Colonic mucosa (tissue), 4 donors: ENCODE data around the gene LYRM2. TPM values are rescaled to one million over a fixed set of nuclear protein-coding genes. Genes with fewer than 3 reads are reported as not detected.
A peak's percentile ranks its signal among the peaks of the same experiment; 100 is the strongest.

Experiments
- DNase-seq: peaks from one replicate; pipeline ENCODE4 v3.0.0-alpha.2; 2020
- H3K27ac ChIP-seq: fragments of 200-600 bp; one replicate; pipeline ENCODE4 v1.8.0; 2021
- H3K27me3 ChIP-seq: fragments of 200-600 bp; one replicate; pipeline ENCODE4 v1.8.0; 2021
- H3K36me3 ChIP-seq: fragments of 200-600 bp; one replicate; pipeline ENCODE4 v1.8.0; 2021
- H3K4me1 ChIP-seq: fragments of 200-600 bp; one replicate; pipeline ENCODE4 v1.8.0; 2021; ENCODE audit warnings: mild to moderate bottlenecking
- H3K4me3 ChIP-seq: fragments of 200-600 bp; one replicate; pipeline ENCODE4 v1.8.0; 2021
- H3K9ac ChIP-seq, 2 donors: one replicate each; pipeline ENCODE4 v1.7.0; 2013; ENCODE audit warnings: control low read depth in 2 of 2, low read depth in 2 of 2, low read length in 2 of 2
- H3K9me3 ChIP-seq: fragments of 200-600 bp; one replicate; pipeline ENCODE4 v1.8.0; 2021
- intact Hi-C: fragments of 100-400 bp; cut with DNase I; formaldehyde crosslinking; loops from one replicate; pipeline ENCODE4 v1.14.1; 2022
- total RNA-seq, 2 donors: library from RNA; stranded (reverse); fragmentation: NEBNext Ultra II Directional in 1 of 2; extraction: Animal tissue kit (Norgen Biotek cat#: 25700) in 1 of 2; gene quantifications; one replicate each; pipeline ENCODE4 v1.2.1, GENCODE V29; 2021
- TF ChIP-seq, protein P1 (sequence below): fragments of 200-600 bp; IDR thresholded peaks from one replicate; pipeline ENCODE4 v1.8.0; 2022; ENCODE audit warnings: antibody characterized with exemption, mild to moderate bottlenecking
- donor health status: healthy.
- donor health status: DM: no; HTN: no; CAD: no.
- donor health status: DM: no; HTN: no; CAD: no.

LYRM2 gene, protein sequence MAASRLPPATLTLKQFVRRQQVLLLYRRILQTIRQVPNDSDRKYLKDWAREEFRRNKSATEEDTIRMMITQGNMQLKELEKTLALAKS
- total RNA-seq = 10 to 100 TPM; 28.7 to 43.5 TPM

DNA sequence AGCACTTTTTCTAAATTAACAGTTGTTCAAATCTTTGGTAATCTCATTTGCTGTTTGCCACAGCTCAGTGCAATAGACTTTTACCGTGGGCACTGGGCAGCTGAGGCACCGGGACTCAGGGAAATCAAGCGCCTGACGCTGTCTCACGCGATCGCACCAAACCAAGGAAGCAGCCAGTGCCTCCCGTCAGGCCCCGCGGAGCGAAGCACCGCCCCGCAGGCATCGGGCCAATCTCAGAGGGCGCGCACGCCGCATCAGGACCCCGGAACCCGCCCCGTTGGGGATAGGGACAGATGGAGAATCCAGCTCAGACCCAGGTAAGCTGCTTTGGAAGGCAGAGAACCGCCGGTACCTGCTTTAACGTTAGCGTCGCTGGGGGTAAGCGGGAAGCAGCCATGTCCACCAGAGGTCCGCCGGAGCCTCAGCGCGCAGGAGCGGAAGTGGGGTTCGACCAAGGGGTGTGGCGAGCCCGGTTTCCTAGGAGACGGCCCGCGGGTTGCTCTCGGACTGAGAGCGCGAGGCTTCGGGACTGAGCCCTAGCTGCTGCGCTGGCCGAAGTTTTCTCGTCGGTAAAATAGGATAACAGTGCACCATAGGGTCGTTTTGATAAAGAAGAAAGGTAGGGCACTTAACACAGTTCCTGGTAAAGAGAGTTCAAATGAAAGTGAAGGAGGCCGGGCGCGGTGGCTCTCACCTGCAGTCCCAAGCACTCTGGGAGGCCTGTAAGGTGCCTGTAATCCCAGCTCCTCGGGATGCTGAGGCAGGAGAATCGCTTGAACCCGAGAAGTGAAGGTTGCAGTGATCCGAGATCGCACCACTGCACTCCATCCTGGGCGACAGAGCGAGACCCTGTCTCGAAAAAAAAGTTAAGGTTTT is at the start of gene LYRM2:
LYRM2 (minus strand) TSS at position 428 of the 876 bp plus-strand sequence; CDS start at position 397, 31 bp downstream.
- Histone ChIP-seq H3K36me3 (no peaks in the 10 kb centered on the region), H3K4me1 (peaks cover 8% of the 10 kb centered on the region), H3K27me3 (no peaks in the 10 kb centered on the region), H3K9me3 (no peaks in the 10 kb centered on the region), H3K4me3 (peak within 1 kb of the TSS; percentile 50), H3K9ac (peak within 1 kb of the TSS; percentile 66 to 84), H3K27ac (peak within 1 kb of the TSS; percentile 90)
- intact Hi-C loops = no loop called here
- TF ChIP-seq, protein P1, sequence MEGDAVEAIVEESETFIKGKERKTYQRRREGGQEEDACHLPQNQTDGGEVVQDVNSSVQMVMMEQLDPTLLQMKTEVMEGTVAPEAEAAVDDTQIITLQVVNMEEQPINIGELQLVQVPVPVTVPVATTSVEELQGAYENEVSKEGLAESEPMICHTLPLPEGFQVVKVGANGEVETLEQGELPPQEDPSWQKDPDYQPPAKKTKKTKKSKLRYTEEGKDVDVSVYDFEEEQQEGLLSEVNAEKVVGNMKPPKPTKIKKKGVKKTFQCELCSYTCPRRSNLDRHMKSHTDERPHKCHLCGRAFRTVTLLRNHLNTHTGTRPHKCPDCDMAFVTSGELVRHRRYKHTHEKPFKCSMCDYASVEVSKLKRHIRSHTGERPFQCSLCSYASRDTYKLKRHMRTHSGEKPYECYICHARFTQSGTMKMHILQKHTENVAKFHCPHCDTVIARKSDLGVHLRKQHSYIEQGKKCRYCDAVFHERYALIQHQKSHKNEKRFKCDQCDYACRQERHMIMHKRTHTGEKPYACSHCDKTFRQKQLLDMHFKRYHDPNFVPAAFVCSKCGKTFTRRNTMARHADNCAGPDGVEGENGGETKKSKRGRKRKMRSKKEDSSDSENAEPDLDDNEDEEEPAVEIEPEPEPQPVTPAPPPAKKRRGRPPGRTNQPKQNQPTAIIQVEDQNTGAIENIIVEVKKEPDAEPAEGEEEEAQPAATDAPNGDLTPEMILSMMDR = no peak
- DNase-seq = peak; percentile 96

DNA sequence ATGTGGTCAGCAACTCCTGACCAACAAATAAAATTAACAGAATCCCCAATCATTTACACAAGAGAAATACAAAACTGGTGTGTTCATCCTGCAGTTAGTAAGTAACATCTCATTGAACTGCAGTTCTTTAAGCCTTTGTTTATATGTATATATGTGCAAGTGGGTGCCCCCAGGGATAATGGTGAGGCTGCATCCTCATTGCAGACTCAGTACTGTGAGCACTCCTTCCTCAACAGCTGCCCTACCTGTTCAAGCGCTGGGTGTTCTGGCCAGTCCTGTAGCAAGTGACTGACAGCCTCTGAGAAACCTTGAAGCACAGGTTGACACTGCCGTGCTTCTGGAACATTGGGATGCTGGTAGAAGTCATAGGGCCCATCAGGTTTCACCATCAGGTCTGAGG is 49.8 kb upstream of the LYRM2 start:
- TF ChIP-seq, protein P1 = no peak
- DNase-seq = no peak
- H3K4me1 ChIP-seq = no peaks in the 10 kb centered on the region
- no peak overlapping the region for H3K9ac ChIP-seq
- intact Hi-C loops = no loop called here
- H3K36me3 ChIP-seq = peaks cover 16% of the 10 kb centered on the region
- H3K27me3 ChIP-seq = no peaks in the 10 kb centered on the region
- H3K27ac ChIP-seq = no peak overlapping the region
- H3K4me3 ChIP-seq = no peak overlapping the region
- H3K9me3 ChIP-seq = no peaks in the 10 kb centered on the region

DNA sequence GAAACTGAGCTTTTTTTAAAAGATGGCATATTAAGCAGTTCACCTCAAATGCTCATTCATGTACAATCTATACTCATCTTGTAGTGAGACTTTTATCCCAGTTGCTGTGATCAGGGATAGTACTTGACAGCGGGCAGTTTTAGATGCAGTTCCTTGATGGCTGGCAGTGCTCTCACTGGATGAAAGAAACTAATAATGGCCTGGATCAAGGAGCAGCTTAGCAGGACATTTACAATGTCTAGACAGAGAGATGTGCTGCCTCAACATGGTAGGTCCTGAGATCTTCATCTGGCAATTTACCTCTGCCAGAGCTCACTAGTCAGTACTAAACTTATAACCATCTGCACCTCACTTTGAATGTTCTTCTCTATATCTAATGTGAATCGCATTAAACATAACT is 46.8 kb upstream of the LYRM2 start:
- no peak for DNase-seq
- intact Hi-C loops = no loop called here

DNA sequence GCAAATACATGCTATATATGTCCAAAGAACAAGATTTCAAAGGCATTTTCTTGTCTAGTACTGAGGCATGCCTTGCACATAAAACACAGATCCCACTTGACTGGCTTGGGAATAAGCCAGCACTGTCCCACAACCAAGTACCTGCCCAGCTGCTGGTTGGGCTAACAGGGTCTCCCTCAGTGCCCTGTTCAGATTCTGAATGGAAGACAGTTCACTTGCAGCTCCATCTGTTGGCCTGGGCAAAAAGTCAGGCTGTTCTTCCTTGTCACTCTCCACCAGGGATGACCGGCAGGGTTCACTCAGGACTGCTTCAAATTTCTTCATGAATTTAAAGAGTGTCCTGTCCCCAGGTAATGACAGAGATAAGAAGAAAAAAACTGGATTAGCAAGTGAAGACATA is 44.4 kb upstream of the LYRM2 start:
- no peaks in the 10 kb centered on the region for H3K4me1 ChIP-seq
- no peak overlapping the region for H3K27ac ChIP-seq
- no peaks in the 10 kb centered on the region for H3K9me3 ChIP-seq
- no peak for DNase-seq
- peaks cover 11% of the 10 kb centered on the region for H3K36me3 ChIP-seq
- no peaks in the 10 kb centered on the region for H3K27me3 ChIP-seq
- no peak overlapping the region for H3K9ac ChIP-seq
- no peak overlapping the region for H3K4me3 ChIP-seq
- intact Hi-C loops = no loop called here
- TF ChIP-seq, protein P1 = no peak

More for the DNA sequence above, 46.8 kb upstream of the LYRM2 start:
- H3K4me1 ChIP-seq = no peaks in the 10 kb centered on the region
- H3K9me3 ChIP-seq = no peaks in the 10 kb centered on the region
- H3K9ac ChIP-seq = no peak overlapping the region
- peaks cover 11% of the 10 kb centered on the region for H3K36me3 ChIP-seq
- H3K4me3 ChIP-seq = no peak overlapping the region
- H3K27me3 ChIP-seq = no peaks in the 10 kb centered on the region
- TF ChIP-seq, protein P1 = no peak
- H3K27ac ChIP-seq = no peak overlapping the region

DNA sequence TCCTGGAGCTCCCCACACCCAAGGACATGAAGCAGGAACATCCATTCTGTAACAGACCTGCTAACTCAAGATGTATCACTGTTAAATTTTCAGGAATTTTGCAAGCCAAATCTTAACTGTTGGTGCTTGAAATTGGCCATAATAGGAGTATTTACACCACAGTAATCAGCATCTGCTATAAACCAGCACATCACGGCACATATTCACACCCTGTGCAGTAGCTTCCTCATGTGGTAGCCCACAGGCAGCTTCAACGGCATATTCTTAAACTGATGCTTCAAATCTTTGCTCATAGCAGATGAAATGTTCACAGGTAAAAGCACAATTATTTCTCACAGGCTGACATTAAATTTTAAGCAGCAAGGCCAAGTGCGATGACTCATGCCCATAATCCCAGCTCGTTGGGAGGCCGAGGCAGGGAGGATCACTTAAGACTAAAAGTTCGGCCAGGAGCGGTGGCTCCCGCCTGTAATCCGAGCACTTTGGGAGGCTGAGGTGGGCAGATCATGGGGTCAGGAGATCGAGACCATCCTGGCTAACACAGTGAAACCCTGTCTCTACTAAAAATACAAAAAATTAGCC is 43.5 kb upstream of the LYRM2 start:
- Histone ChIP-seq H3K36me3 (peaks cover 5% of the 10 kb centered on the region), H3K4me3 (no peak overlapping the region), H3K27ac (no peak overlapping the region), H3K27me3 (no peaks in the 10 kb centered on the region), H3K9ac (no peak overlapping the region), H3K9me3 (no peaks in the 10 kb centered on the region), H3K4me1 (no peaks in the 10 kb centered on the region)
- intact Hi-C loops = no loop called here
- TF ChIP-seq, protein P1 = no peak
- DNase-seq = no peak
